Superior temporal gyrus (tissue), 1 donor: ENCODE data around the gene REPS2.
A peak's percentile ranks its signal among the peaks of the same experiment; 100 is the strongest.
"Not testable (repeated sequence)": the region's sequence is repeated elsewhere in the genome, so short reads cannot be mapped to it uniquely, and the experiment has no call there.

Source experiments
- DNase-seq: peaks from one replicate; pipeline ENCODE4 v3.0.0-alpha.2; 2016; ENCODE audit errors: extremely low spot score

REPS2 gene

GRCh38 chrX:16946361-16946964 lies at the start of gene REPS2:
REPS2 (plus strand) TSS chrX:16946658; CDS start chrX:16946862, 204 bp downstream.
- peak; percentile 62 for DNase-seq

GRCh38 chrX:16897445-16897844 lies 49.0 kb upstream of the REPS2 start:
- no peak for DNase-seq

DNA sequence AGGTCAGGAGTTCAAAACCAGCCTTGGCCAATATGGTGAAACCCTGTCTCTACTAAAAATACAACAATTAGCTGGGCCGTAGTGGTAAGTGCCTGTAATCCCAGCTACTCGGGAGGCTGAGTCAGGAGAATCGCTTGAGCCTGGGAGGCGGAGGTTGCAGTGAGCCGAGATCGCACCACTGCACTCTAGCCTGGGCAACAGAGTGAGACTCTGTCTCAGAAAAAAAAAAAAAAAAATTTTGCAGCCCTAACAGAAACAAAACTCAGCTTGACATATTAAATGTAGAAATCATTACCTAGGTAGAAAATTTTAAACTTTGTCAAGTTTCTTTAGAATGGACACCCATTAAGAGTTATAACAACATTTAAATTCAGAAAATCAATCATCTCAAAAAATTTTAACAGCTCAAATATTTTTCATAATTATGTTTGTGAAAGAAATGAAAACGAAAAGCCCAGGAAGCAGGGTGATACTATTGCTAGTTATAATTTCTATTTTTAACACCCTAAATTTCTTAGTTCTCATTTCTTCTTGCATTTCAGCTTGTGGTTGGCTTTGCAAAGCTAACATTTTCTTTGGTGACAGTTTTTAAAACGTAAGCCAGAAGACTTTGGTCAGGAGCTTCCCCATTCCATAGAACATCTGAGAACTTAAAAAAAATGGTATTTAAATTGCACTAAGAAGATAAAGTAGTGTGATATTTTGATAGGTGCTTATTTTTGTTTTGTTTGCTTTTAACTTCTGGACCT lies 43.0 kb upstream of the REPS2 start:
- DNase-seq = no peak

DNA sequence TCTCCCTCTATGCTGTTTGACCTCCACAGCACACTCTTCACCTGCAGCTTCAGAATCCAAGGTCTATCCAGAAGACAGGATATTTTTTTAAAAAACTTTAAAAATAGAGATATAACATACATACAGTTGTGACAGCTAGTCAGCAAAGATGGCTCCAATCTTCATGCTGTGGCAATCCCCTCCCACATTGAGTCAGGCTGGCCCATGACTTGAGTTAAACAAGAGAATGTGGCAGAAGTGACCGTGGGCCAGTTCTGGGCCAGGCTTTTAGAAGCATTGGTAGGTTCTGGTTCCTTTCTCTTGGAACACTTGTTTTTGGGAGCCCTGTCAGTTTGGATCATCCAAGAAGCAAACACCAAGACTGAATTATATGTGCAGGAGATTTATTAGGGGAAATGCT lies 36.1 kb upstream of the REPS2 start:
- DNase-seq = no peak

- DNase-seq = no peak
Observed at GRCh38 chrX:16914058-16914457, 32.4 kb upstream of the REPS2 start.

DNA sequence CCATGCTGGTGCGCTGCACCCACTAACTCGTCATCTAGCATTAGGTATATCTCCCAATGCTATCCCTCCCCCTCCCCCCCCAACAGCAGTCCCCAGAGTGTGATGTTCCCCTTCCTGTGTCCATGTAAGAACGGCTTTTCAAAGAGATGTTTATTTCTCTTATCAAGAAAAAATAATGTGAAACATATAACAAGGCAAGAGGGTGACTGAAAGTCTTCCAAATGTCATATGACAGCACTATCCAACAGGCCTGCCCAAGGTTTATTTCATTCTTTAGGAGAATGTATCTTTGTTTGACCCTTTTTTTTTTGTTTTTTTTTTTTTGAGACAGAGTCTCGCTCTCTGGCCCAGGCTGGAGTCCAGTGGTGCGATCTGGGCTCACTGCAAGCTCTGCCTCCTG lies 29.9 kb upstream of the REPS2 start:
- no peak for DNase-seq

DNA sequence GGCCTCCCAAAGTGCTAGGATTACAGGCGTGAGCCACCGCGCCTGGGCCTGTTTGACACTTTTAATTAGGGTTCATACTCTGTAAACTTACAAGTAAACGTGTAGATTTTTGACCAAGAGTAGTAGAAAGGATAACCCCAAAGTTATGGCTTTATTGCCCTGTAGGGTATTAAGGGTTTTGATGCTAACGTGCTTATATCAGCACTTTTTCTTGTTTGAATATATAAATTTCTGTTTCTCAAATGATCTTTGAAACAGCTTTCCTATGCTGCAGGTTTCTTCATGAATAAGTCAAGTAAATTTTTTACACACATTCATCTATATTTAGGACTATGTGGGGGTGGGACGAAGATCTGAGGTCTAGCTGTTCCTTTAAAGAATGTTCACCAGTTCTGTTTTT lies 29.3 kb upstream of the REPS2 start:
- DNase-seq = no peak

DNA sequence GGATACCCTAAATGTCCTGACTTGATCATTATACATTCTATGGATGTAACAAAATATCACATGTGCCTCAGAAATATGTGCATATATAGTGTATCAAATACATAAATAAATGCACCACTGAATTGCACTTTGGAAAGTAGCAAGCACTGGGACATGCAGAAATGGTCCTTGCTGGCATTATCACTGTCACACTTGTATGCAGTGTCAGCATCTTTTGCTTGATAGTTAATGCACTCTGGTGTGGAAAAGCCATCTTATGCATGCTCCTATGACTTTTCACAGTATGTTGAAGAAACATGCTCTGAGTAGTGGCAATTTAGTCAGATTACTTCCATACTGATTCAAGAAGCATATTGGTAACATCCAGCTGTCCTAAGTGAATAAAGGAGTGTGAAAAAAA lies 27.5 kb upstream of the REPS2 start:
- no peak for DNase-seq

- DNase-seq = no peak
Observed at GRCh38 chrX:16920075-16920474, 26.4 kb upstream of the REPS2 start.

- DNase-seq = no peak
Observed at GRCh38 chrX:16923157-16923556, 23.3 kb upstream of the REPS2 start.

DNA sequence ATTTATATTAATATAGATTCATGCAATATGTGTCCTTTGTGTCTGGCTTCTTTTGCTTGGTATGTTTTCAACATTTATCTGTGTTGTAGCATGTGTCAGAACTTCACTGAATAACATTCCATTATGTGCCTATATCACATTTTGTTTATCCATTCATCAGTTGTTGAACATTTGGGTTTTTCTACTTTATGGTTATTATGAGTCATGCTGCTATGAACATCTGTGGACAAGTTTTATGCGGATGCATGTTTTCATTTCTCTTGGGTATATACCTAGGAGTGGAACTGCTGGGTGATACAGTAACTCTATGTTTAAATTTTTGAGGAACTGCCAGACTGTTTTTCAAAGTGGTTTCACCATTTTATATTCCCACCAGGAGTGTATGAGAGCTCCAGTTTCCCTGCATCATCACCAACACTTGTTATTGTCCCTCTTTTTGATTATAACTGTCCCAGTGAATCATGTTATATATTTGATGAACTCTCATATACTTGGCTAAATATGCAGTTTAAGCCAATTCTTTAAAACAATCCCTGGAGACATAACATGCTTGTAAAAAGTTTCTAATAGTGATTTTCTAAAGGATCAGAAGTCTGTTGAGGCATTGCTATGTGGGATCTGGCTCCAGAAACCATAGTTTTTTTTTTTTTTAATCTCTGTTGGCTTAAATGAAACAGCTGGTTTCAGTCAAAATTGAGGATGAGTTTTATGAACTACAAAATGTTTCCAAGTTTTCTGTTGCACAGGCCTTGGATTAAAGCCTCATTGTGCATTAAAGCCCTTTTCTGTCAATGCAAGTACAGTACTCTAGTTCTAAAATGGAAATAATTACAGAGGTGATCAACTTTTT lies 21.6 kb upstream of the REPS2 start:
- DNase-seq = no peak

DNA sequence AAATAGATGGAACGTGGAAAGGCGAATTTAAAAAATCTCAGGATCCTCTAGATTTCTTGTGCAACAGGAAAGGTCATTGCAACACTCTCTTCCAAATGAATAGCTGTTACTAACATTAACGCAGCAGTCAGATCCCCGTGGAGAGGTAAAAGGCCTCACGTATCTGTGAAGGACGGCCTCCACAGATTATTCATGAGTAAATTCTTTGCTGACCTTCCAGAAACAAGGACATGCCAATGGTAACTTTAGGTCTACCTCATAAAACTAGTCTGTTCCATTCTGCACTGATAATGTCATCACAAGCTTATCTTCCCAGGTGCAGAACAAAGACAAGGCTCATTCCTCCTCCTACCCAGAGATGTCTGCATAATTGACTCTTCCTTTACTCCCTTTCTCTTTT lies 16.1 kb upstream of the REPS2 start:
- DNase-seq = no peak

DNA sequence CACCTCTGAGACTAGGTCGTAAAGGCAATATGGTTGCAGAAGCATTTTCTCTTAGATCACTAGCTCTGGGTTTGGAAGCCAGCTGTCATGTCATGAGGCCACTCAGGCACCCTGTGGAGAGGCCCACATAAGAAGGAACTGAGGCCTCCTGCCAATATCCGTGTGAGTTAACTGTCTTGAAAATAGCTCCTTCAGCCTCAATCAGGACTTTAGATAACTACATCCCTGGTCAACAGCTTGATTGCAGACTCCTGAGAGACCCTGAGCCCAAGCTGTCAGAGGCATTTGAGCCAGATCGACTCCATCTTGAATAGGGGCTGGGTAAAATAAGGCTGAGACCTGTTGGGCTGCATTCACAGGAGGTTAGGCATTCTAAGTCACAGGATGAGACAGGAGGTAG lies 15.1 kb upstream of the REPS2 start:
- DNase-seq = no peak

DNA sequence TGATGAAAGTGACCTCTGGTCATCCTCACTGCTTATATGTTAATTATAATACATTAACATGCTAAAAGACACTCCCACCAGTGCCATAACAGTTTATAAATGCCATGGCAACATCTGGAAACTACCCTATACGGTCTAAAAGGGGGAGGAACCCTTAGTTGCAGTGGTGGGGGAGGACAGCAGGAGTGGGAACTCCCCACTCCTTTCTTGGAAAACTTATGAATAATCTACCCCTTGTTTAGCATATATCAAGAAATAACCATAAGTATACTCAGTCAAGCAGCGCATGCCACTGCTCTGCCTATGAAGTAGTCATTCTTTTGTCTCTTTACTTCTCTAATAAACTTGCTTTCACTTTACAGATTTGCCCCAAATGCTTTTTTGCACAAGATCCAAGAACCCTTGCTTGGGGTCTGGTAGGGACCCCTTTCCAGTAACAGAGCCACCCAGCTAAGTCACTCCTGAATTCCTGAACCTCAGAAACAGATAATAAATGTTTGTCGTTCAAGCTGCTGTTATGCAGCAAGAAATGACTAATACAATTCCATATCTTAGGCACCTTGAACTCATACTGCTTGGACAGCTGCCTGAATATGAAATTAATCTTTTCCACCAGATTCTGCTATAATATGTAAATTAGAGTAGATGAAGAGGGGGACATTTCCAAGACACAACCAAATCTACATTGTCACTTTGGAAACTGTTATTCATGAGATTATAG lies 14.4 kb upstream of the REPS2 start:
- no peak for DNase-seq

DNA sequence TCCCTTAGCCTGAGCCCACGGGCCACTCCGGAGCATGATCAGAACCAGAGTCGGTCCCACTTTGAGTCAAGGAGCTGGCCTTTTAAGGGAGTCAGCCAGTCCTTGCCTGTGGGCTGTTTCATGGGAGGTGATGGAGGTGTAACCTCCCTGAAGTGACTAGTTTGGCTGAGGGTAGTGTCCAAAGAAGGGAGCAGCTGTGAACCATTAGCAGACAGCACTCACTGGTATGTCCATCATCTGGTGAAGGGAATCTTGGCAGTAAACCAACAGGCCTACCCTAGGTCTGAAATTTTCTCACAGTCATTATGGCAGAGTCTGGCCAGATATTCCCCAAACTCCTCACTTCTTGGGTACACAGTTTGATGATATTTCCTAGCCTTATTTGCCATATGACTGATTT lies 12.3 kb upstream of the REPS2 start:
- DNase-seq = no peak

DNA sequence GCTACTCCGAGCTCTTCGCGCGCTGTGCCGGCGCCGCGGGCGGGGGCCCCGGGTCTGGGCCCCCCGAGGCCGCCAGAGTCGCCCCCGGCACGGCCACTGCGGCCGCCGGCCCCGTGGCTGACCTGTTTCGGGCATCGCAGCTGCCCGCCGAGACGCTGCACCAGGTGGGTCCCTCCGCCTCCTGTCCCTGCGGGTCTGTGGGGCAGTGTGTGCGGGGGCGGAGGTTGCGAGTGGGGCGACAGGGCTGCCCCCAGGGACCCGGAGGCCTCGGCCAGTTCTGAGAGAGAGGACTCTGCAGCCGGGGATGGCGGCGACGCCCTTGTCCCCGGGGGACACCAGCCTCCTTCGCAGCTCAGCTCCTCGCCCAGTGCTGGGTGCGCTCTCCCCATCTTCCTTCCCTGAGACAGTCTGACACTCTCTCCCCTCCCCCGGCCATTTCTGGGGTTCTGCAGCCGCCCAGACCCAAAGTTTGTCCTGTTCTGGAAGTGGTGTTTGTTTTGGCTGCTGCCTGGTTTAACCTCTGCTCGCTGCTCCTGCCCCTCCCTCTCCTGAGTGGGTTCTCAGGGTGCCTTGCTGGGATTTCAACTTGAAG lies 609 bp downstream of the REPS2 start:
- DNase-seq = no peak

- DNase-seq = no peak
Observed at GRCh38 chrX:16950423-16950822, 4.0 kb downstream of the REPS2 start.

GRCh38 chrX:16953606-16954211 lies 7.3 kb downstream of the REPS2 start:
- DNase-seq = no peak

- DNase-seq = no peak
Observed at GRCh38 chrX:16957751-16958150, 11.3 kb downstream of the REPS2 start.

GRCh38 chrX:16958356-16958755 lies 11.9 kb downstream of the REPS2 start:
- no peak for DNase-seq

- not testable (repeated sequence) for DNase-seq
Observed at GRCh38 chrX:16962661-16963060, 16.2 kb downstream of the REPS2 start.
